Measurements from ENCODE around the gene PREX1. TPM values are rescaled to one million over a fixed set of nuclear protein-coding genes. Genes with fewer than 3 reads are reported as not detected.

The PREX1 gene
- total and polyA plus RNA-seq, 2 donors (not counting 3 experiments of a cell fraction or from before 2014, with no cell fraction given): 51.3 to 72.9 TPM

GRCh38 chr20:48861444-48861843 is 33.6 kb upstream of the PREX1 start:
- no peak overlapping the region for H2AFZ ChIP-seq (ENCODE audit: low read depth, low read length)
- CTCF ChIA-PET: interaction anchor here (1.9 kb wide), 1 partner anchor 20 kb away, joined by 6 read pairs; no protein-coding TSS in a partner anchor
- H3K9ac ChIP-seq (replicated peaks; ENCODE audit: extremely low read depth, insufficient read depth, low read length): no peak overlapping the region
- no peaks in the 10 kb centered on the region for H3K4me1 ChIP-seq (ENCODE audit: control insufficient read depth, extremely low read depth, insufficient read depth, low read length)
- POLR2A ChIA-PET: no interaction called here
- no peaks in the 10 kb centered on the region for H3K79me2 ChIP-seq (ENCODE audit: control insufficient read depth, insufficient read depth, low read length)
- dilution Hi-C loops (cut with MboI; ENCODE audit: extremely low pct_ligation_motif_present, low sequenced_read_pairs): no loop called here
- TF ChIP-seq CTCF (IDR thresholded peaks at IDR 0.05; ENCODE audit: extremely low read depth in 1 of 2, insufficient read depth in 1 of 2, low read depth in 1 of 2, low read length in 2 of 2) (no peak), EZH2 (IDR thresholded peaks at IDR 0.05; ENCODE audit: borderline replicate concordance, low read depth, low read length, severe bottlenecking) (no peak), FOS (IDR thresholded peaks at IDR 0.05; ENCODE audit: borderline replicate concordance, insufficient read depth, low read length) (no peak), JUN (IDR thresholded peaks at IDR 0.05; ENCODE audit: borderline replicate concordance, insufficient read depth, insufficient read length, low read depth) (no peak), GATA2 (IDR thresholded peaks at IDR 0.05; ENCODE audit: insufficient read depth, insufficient read length, low read depth, low read length) (no peak), POLR2AphosphoS5 (IDR thresholded peaks at IDR 0.05; ENCODE audit: insufficient read depth, low read depth, low read length) (no peak), MYC (IDR thresholded peaks at IDR 0.05; ENCODE audit: low read depth, low read length) (no peak), POLR2A (IDR thresholded peaks at IDR 0.05; ENCODE audit: low read depth, low read length) (no peak)
- TF ChIP-seq, protein P1, sequence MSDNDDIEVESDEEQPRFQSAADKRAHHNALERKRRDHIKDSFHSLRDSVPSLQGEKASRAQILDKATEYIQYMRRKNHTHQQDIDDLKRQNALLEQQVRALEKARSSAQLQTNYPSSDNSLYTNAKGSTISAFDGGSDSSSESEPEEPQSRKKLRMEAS (IDR thresholded peaks at IDR 0.05; ENCODE audit: insufficient read depth, insufficient read length): no peak
- H3K27me3 ChIP-seq (ENCODE audit: control insufficient read depth in 2 of 2, insufficient read depth in 2 of 2, low read length in 2 of 2): no peaks in the 10 kb centered on the region
- intact Hi-C loops (cut with micrococcal nuclease): no loop called here
- H3K4me3 ChIP-seq (replicated peaks in 1 of 3; ENCODE audit: insufficient read depth in 1 of 3, low read depth in 1 of 3, low read length in 3 of 3): no peak overlapping the region
- FAIRE-seq (no peak), DNase-seq (ENCODE audit: low read depth, low spot score) (no peak)
- H3K9me1 ChIP-seq (replicated peaks; ENCODE audit: control insufficient read depth, extremely low read depth, insufficient read depth, low read length): no peaks in the 10 kb centered on the region
- no peaks in the 10 kb centered on the region for H4K20me1 ChIP-seq (replicated peaks; ENCODE audit: control insufficient read depth, extremely low read depth, insufficient read depth, low read length)
- no peaks in the 10 kb centered on the region for H3K9me3 ChIP-seq (replicated peaks; ENCODE audit: control insufficient read depth, insufficient read depth, low read length)
- H3K27ac ChIP-seq (ENCODE audit: insufficient read depth, low read depth, low read length): no peak overlapping the region
- H3K4me2 ChIP-seq (ENCODE audit: insufficient read depth, low read length): no peak overlapping the region
- no TSS peak for BruUV-seq (replicated peaks)
- H3K36me3 ChIP-seq (ENCODE audit: control insufficient read depth in 2 of 2, extremely low read depth in 1 of 2, insufficient read depth in 2 of 2, low read length in 2 of 2): no peaks in the 10 kb centered on the region
